B cell (primary cell): ENCODE measurements around the gene PADI4. TPM values are rescaled to one million over a fixed set of nuclear protein-coding genes. Genes with fewer than 3 reads are reported as not detected.

Experiments used
- ATAC-seq: fragments of 200-7000 bp; cut with Tn5 transposase; one replicate; pipeline ENCODE4 v1.10.0; 2021; ENCODE audit warnings: low read depth, mild to moderate bottlenecking, moderate number of reproducible peaks, moderate library complexity
- CTCF ChIA-PET: fragments of 350-600 bp; sonication (Branson Sonifier 250); formaldehyde crosslinking; loops from one replicate; lab custom pipeline; 2021; ENCODE audit warnings: antibody characterized with exemption, inconsistent platforms; lab: Charles Lee
- POLR2A ChIA-PET: fragments of 350-600 bp; sonication (Branson Sonifier 250); formaldehyde crosslinking; loops from one replicate; lab custom pipeline; 2021; ENCODE audit warnings: antibody characterized with exemption; lab: Charles Lee
- DNase-seq: peaks from one replicate; pipeline ENCODE4 v3.0.0; 2013
- H2AFZ ChIP-seq: 2 replicates; pipeline ENCODE4 v1.6.1; 2012; ENCODE audit warnings: mild to moderate bottlenecking, low read depth, low read length; ENCODE audit not compliant: insufficient read depth, poor library complexity, severe bottlenecking
- H3K27ac ChIP-seq, 2 donors: 1 replicate in 1 of 2; 2 replicates in 1 of 2; pipeline ENCODE4 v1.5.1; 2012 to 2013; ENCODE audit warnings: low read length in 2 of 2, mild to moderate bottlenecking in 2 of 2, moderate library complexity in 1 of 2
- H3K27me3 ChIP-seq, 4 experiments: fragments of 200-600 bp in 1 of 4; sonication (generic) in 1 of 4; replicated peaks in 1 of 4; 1 replicate in 2 of 4; 2 replicates in 2 of 4; pipeline versions ENCODE4 v1.6.1 to v1.7.0; 2013 to 2016; ENCODE audit warnings: low read length in 3 of 4, mild to moderate bottlenecking in 2 of 4, mixed read lengths in 1 of 4, moderate library complexity in 1 of 4; ENCODE audit not compliant: insufficient read depth in 4 of 4, control insufficient read depth in 3 of 4; ENCODE audit errors: control extremely low read depth in 1 of 4
- H3K36me3 ChIP-seq, 2 experiments: replicated peaks in 1 of 2; 1 replicate in 1 of 2; 2 replicates in 1 of 2; pipeline versions ENCODE4 v1.6.1 to v1.7.1; 2013; ENCODE audit warnings: low read length in 1 of 2; ENCODE audit not compliant: insufficient read depth in 2 of 2, control insufficient read depth in 1 of 2; ENCODE audit errors: control extremely low read depth in 1 of 2, extremely low read depth in 1 of 2
- H3K4me1 ChIP-seq, 2 donors: fragments of 200-600 bp in 1 of 2; sonication (generic) in 1 of 2; 1 replicate in 1 of 2; 2 replicates in 1 of 2; pipeline versions ENCODE4 v1.5.1 to v1.6.1; 2013 to 2017; ENCODE audit warnings: low read length in 2 of 2; ENCODE audit not compliant: control insufficient read depth in 2 of 2, insufficient read depth in 2 of 2
- H3K4me2 ChIP-seq: replicated peaks from 2 replicates; pipeline ENCODE3; 2012; ENCODE audit warnings: mild to moderate bottlenecking, low read depth, low read length; ENCODE audit not compliant: poor library complexity, severe bottlenecking
- H3K4me3 ChIP-seq, 5 experiments: fragments of 200-600 bp in 1 of 5; sonication (generic) in 1 of 5; 1 replicate in 3 of 5; 2 replicates in 2 of 5; pipeline versions ENCODE4 v1.5.1 to v1.7.0; 2011 to 2016; ENCODE audit warnings: low read length in 4 of 5, mild to moderate bottlenecking in 4 of 5, low read depth in 2 of 5, control low read depth in 1 of 5, moderate library complexity in 1 of 5; ENCODE audit not compliant: insufficient read depth in 1 of 5; ENCODE audit errors: control extremely low read depth in 1 of 5, extremely low read depth in 1 of 5
- H3K79me2 ChIP-seq: fragments of 200-600 bp; sonication (generic); one replicate; pipeline ENCODE4 v1.6.0; 2016; ENCODE audit warnings: low read length; ENCODE audit not compliant: control insufficient read depth, insufficient read depth
- H3K9ac ChIP-seq: fragments of 200-600 bp; sonication (generic); 2 replicates; pipeline ENCODE4 v1.6.1; 2017; ENCODE audit warnings: mild to moderate bottlenecking, low read length, moderate library complexity
- H3K9me3 ChIP-seq, 3 donors: one replicate each; pipeline versions ENCODE4 v1.6.1 to v1.7.1; 2013; ENCODE audit warnings: low read length in 2 of 3; ENCODE audit not compliant: control insufficient read depth in 2 of 3, insufficient read depth in 1 of 3; ENCODE audit errors: control extremely low read depth in 1 of 3
- H4K20me1 ChIP-seq: 2 replicates; pipeline ENCODE4 v1.6.0; 2012; ENCODE audit warnings: mild to moderate bottlenecking, low read length; ENCODE audit not compliant: insufficient read depth, control insufficient read depth, poor library complexity, severe bottlenecking
- H3K27ac Mint-ChIP-seq: one replicate; pipeline ENCODE4 v1.8.0; 2021; ENCODE audit warnings: mixed read lengths
- H3K27me3 Mint-ChIP-seq: one replicate; pipeline ENCODE4 v1.8.0; 2021; ENCODE audit warnings: mixed read lengths
- H3K4me1 Mint-ChIP-seq: one replicate; pipeline ENCODE4 v1.8.0; 2021; ENCODE audit warnings: mixed read lengths
- H3K4me3 Mint-ChIP-seq: one replicate; pipeline ENCODE4 v1.8.0; 2021; ENCODE audit warnings: mixed read lengths
- H3K9me3 Mint-ChIP-seq: one replicate; pipeline ENCODE4 v1.8.0; 2022; ENCODE audit warnings: mixed read lengths; ENCODE audit not compliant: insufficient read depth
- CTCF ChIP-seq: fragments of 200-600 bp; IDR thresholded peaks from one replicate; pipeline ENCODE4 v1.8.0; 2022; ENCODE audit warnings: antibody characterized with exemption, mild to moderate bottlenecking
- EZH2 ChIP-seq: IDR thresholded peaks from 2 replicates; pipeline ENCODE4 v1.6.1; 2012; ENCODE audit warnings: borderline replicate concordance, low read depth, mild to moderate bottlenecking, moderate library complexity, low read length; ENCODE audit not compliant: insufficient read depth, poor library complexity, severe bottlenecking
- WGBS: methylation state at CpG from one replicate; pipeline ENCODE4 v1.1.5; 2013; ENCODE audit warnings: missing lambda C conversion rate; ENCODE audit not compliant: insufficient coverage; 5-methylcytosine and 5-hydroxymethylcytosine counted together
- intact Hi-C: fragments of 100-400 bp; cut with micrococcal nuclease; formaldehyde crosslinking; loops from one replicate; pipeline ENCODE4 v1.10.0; 2022
- polyA plus RNA-seq: library from polyadenylated mRNA; depleted of rRNA; stranded (reverse); fragments of >200 nt; gene quantifications from 2 replicates; pipeline ENCODE4 v1.2.3, GENCODE V29; 2012
- total RNA-seq, 2 donors: library from RNA; stranded (reverse); fragments of 120-200 nt in 1 of 2; gene quantifications; 1 replicate in 1 of 2; 2 replicates in 1 of 2; pipeline versions ENCODE4 v1.2.3 to v1.2.4, GENCODE V29; 2013 to 2022

Gene PADI4
- total and polyA plus RNA-seq, 2 donors (not counting 1 experiment from before 2014, with no cell fraction given) = 0.44 to 0.85 TPM

- Histone ChIP-seq H3K4me3 (no peak overlapping the region), H3K27me3 (no peaks in the 10 kb centered on the region), H3K4me1 (no peaks in the 10 kb centered on the region), H3K36me3 (no peaks in the 10 kb centered on the region), H3K27ac (no peak overlapping the region), H3K9me3 (no peaks in the 10 kb centered on the region), H3K9ac (no peak overlapping the region), H2AFZ (no peak overlapping the region), H4K20me1 (no peaks in the 10 kb centered on the region), H3K4me2 (no peak overlapping the region), H3K79me2 (no peaks in the 10 kb centered on the region)
- DNase-seq = no peak
- Mint-ChIP-seq H3K9me3 (no peaks in the 10 kb centered on the region), H3K4me1 (no peaks in the 10 kb centered on the region), H3K27ac (no peak overlapping the region), H3K4me3 (no peak overlapping the region), H3K27me3 (peaks cover 9% of the 10 kb centered on the region)
- 7% methylated on average over 3 of the region's 3 CpGs for WGBS
- CTCF ChIA-PET = no interaction called here
- no peak for TF ChIP-seq CTCF
- no peak for TF ChIP-seq EZH2
- intact Hi-C loops = no loop called here
- POLR2A ChIA-PET = no interaction called here
- ATAC-seq = no peak
These were observed 57.3 kb downstream of the PADI4 start for GRCh38 chr1:17365293-17365692.

DNA sequence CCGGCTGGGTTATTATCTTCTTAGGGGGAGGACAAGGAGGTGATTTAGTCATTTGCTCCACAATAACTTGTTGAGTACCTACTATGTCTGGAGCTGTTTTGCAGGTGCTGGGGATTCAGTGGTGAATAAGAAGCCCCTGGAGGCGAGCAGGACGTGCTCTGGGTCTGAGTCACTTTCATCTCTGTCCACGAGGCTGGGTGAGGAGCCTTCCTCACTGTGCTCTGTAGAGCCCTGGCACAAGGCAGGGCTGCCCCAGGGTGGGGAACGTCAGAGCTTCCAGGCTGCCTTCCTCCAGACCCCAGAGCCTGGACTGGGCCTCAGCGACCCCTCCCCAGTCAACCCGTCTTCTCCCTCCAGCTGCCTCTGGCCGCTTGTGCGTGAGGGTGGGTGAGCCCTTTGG is 61.5 kb downstream of the PADI4 start:
- ATAC-seq (no peak), DNase-seq (no peak)
- CTCF ChIA-PET = no interaction called here
- no peaks in the 10 kb centered on the region for H3K79me2 ChIP-seq
- intact Hi-C loops = no loop called here
- H3K9ac ChIP-seq = no peak overlapping the region
- POLR2A ChIA-PET = no interaction called here
- no peaks in the 10 kb centered on the region for H3K36me3 ChIP-seq
- no peak for TF ChIP-seq EZH2
- TF ChIP-seq CTCF = no peak
- no peaks in the 10 kb centered on the region for H3K9me3 ChIP-seq
- H4K20me1 ChIP-seq = no peaks in the 10 kb centered on the region
- Mint-ChIP-seq H3K9me3 (no peaks in the 10 kb centered on the region), H3K27ac (no peak overlapping the region), H3K4me3 (no peak overlapping the region), H3K27me3 (peaks cover 6% of the 10 kb centered on the region), H3K4me1 (no peaks in the 10 kb centered on the region)
- 87% methylated on average over 8 of the region's 9 CpGs for WGBS
- H2AFZ ChIP-seq = no peak overlapping the region
- H3K27ac ChIP-seq = no peak overlapping the region
- no peak overlapping the region for H3K4me3 ChIP-seq
- no peaks in the 10 kb centered on the region for H3K4me1 ChIP-seq
- no peaks in the 10 kb centered on the region for H3K27me3 ChIP-seq
- no peak overlapping the region for H3K4me2 ChIP-seq
